WTC11 (cell line): ENCODE results near the gene WDPCP. TPM values are rescaled to one million over a fixed set of nuclear protein-coding genes. Genes with fewer than 3 reads are reported as not detected.

Experiments
- ATAC-seq: fragments of 200-7000 bp; cut with Tn5 transposase; 2 replicates; pipeline ENCODE4 v1.10.0; 2021; ENCODE audit warnings: mild to moderate bottlenecking, moderate library complexity
- CTCF ChIA-PET: fragments of 300-600 bp; sonication (Branson Sonifier 250); formaldehyde crosslinking; loops from one replicate; lab custom pipeline; 2021; ENCODE audit warnings: antibody characterized with exemption; lab: Charles Lee
- POLR2A ChIA-PET: fragments of 350-600 bp; sonication (Branson Sonifier 250); formaldehyde crosslinking; loops from one replicate; lab custom pipeline; 2021; ENCODE audit warnings: antibody characterized with exemption; lab: Charles Lee
- DNase-seq: peaks from one replicate; pipeline ENCODE4 v3.0.0; 2021; ENCODE audit warnings: low spot score
- H3K27ac Mint-ChIP-seq: 2 replicates; pipeline ENCODE4 v1.8.0; 2021; ENCODE audit warnings: mixed read lengths
- H3K27me3 Mint-ChIP-seq: 2 replicates; pipeline ENCODE4 v1.8.0; 2021; ENCODE audit warnings: low read depth, mild to moderate bottlenecking, moderate library complexity, mixed read lengths
- H3K36me3 Mint-ChIP-seq: 2 replicates; pipeline ENCODE4 v1.8.0; 2021; ENCODE audit warnings: mixed read lengths
- H3K4me1 Mint-ChIP-seq: 2 replicates; pipeline ENCODE4 v1.8.0; 2022; ENCODE audit warnings: mixed read lengths
- H3K4me3 Mint-ChIP-seq: 2 replicates; pipeline ENCODE4 v1.8.0; 2021; ENCODE audit warnings: mild to moderate bottlenecking, moderate library complexity, mixed read lengths
- H3K9me3 Mint-ChIP-seq: 2 replicates; pipeline ENCODE4 v1.8.0; 2021; ENCODE audit warnings: mixed read lengths
- AR ChIP-seq: fragments of 250-450 bp; sonication (Bioruptor Pico); IDR thresholded peaks from 2 replicates; pipeline ENCODE4 v1.9.0; 2021; ENCODE audit warnings: mild to moderate bottlenecking
- ARID4B ChIP-seq: sonication (generic); formaldehyde crosslinking; IDR thresholded peaks from 2 replicates; pipeline ENCODE4 v1.8.0; 2023; ENCODE audit warnings: missing genetic modification reagents, mild to moderate bottlenecking, borderline replicate concordance
- ATF1 ChIP-seq: sonication (generic); formaldehyde crosslinking; IDR thresholded peaks from 2 replicates; pipeline ENCODE4 v1.8.1; 2023; ENCODE audit warnings: mild to moderate bottlenecking, moderate library complexity, missing genetic modification reagents
- ATF2 ChIP-seq: sonication (generic); formaldehyde crosslinking; IDR thresholded peaks from 2 replicates; pipeline ENCODE4 v1.8.1; 2022; ENCODE audit warnings: low read depth, missing genetic modification reagents, borderline replicate concordance
- E2F1 ChIP-seq: sonication (generic); formaldehyde crosslinking; IDR thresholded peaks from 2 replicates; pipeline ENCODE4 v1.8.0; 2022; ENCODE audit warnings: mild to moderate bottlenecking, missing genetic modification reagents
- ETV6 ChIP-seq: sonication (generic); formaldehyde crosslinking; IDR thresholded peaks from 2 replicates; pipeline ENCODE4 v1.8.1; 2022; ENCODE audit warnings: mild to moderate bottlenecking, missing genetic modification reagents
- FOXJ3 ChIP-seq: sonication (generic); formaldehyde crosslinking; IDR thresholded peaks from 2 replicates; pipeline ENCODE4 v1.9.0; 2021; ENCODE audit warnings: missing genetic modification reagents, mild to moderate bottlenecking, borderline replicate concordance
- IRF1 ChIP-seq: sonication (generic); formaldehyde crosslinking; IDR thresholded peaks from 2 replicates; pipeline ENCODE4 v1.8.0; 2023; ENCODE audit warnings: missing genetic modification reagents
- JAZF1 ChIP-seq: fragments of 250-450 bp; sonication (Bioruptor Pico); IDR thresholded peaks from 2 replicates; pipeline ENCODE4 v1.9.0; 2021; ENCODE audit warnings: moderate library complexity, mild to moderate bottlenecking, inconsistent platforms
- MLX ChIP-seq: sonication (generic); formaldehyde crosslinking; IDR thresholded peaks from 2 replicates; pipeline ENCODE4 v1.8.1; 2023; ENCODE audit warnings: mild to moderate bottlenecking, missing genetic modification reagents, moderate library complexity
- NFATC4 ChIP-seq: fragments of 250-450 bp; sonication (Bioruptor Pico); IDR thresholded peaks from 2 replicates; pipeline ENCODE4 v1.9.0; 2021; ENCODE audit warnings: mild to moderate bottlenecking
- NFYB ChIP-seq: sonication (generic); formaldehyde crosslinking; conservative IDR thresholded peaks from 2 replicates; pipeline ENCODE4 v1.8.0; 2022; ENCODE audit warnings: low read depth, missing genetic modification reagents
- NR1H2 ChIP-seq: sonication (generic); formaldehyde crosslinking; IDR thresholded peaks from 2 replicates; pipeline ENCODE4 v1.9.0; 2021; ENCODE audit warnings: mild to moderate bottlenecking, moderate library complexity, missing genetic modification reagents
- NR2C2 ChIP-seq: sonication (generic); formaldehyde crosslinking; IDR thresholded peaks from 2 replicates; pipeline ENCODE4 v1.8.0; 2022; ENCODE audit warnings: mild to moderate bottlenecking, missing genetic modification reagents
- TCF7 ChIP-seq: sonication (generic); formaldehyde crosslinking; IDR thresholded peaks from 2 replicates; pipeline ENCODE4 v1.8.0; 2022; ENCODE audit warnings: mild to moderate bottlenecking, low read depth, missing genetic modification reagents, moderate library complexity
- USF2 ChIP-seq: sonication (generic); formaldehyde crosslinking; IDR thresholded peaks from 2 replicates; pipeline ENCODE4 v1.8.1; 2023; ENCODE audit warnings: mild to moderate bottlenecking, missing genetic modification reagents, moderate library complexity
- ZBTB21 ChIP-seq: sonication (generic); formaldehyde crosslinking; IDR thresholded peaks from 2 replicates; pipeline ENCODE4 v1.8.1; 2023; ENCODE audit warnings: mild to moderate bottlenecking, missing genetic modification reagents, borderline replicate concordance
- ZNF219 ChIP-seq: sonication (generic); formaldehyde crosslinking; IDR thresholded peaks from 2 replicates; pipeline ENCODE4 v1.8.0; 2023; ENCODE audit warnings: missing genetic modification reagents, mild to moderate bottlenecking, borderline replicate concordance
- ZNF281 ChIP-seq: sonication (generic); formaldehyde crosslinking; IDR thresholded peaks from 2 replicates; pipeline ENCODE4 v1.8.0; 2023; ENCODE audit warnings: mild to moderate bottlenecking, missing genetic modification reagents
- ZNF396 ChIP-seq: fragments of 250-450 bp; sonication (Bioruptor Pico); IDR thresholded peaks from 2 replicates; pipeline ENCODE4 v1.8.0; 2021; ENCODE audit warnings: mild to moderate bottlenecking, moderate library complexity, borderline replicate concordance
- total RNA-seq: library from RNA; stranded (reverse); gene quantifications from 3 replicates; pipeline ENCODE4 v1.2.3, GENCODE V29; 2021

WDPCP gene
- total RNA-seq, 1 experiment from 2014 or later, result 10.9 TPM

GRCh38 chr2:63555299-63555698 is 33.0 kb downstream of the WDPCP start:
- H3K27me3 Mint-ChIP-seq, result no peaks in the 10 kb centered on the region
- POLR2A ChIA-PET, result no interaction called here
- DNase-seq, result no peak
- no peak overlapping the region for H3K27ac Mint-ChIP-seq
- no peak for ATAC-seq
- H3K4me3 Mint-ChIP-seq, result peak overlapping the region; percentile 24; the same call in 1 of the 2 replicates
- TF ChIP-seq ATF1 (CRISPR knock-in tag), result no peak
- no peak for TF ChIP-seq ATF2 (CRISPR knock-in tag)
- TF ChIP-seq E2F1 (CRISPR knock-in tag), result no peak
- TF ChIP-seq ZNF219 (CRISPR knock-in tag), result no peak
- no peak for TF ChIP-seq USF2 (CRISPR knock-in tag)
- no peak for TF ChIP-seq IRF1 (CRISPR knock-in tag)
- no peak for TF ChIP-seq MLX (CRISPR knock-in tag)
- no peak for TF ChIP-seq JAZF1 (CRISPR knock-in tag)
- H3K9me3 Mint-ChIP-seq, result peaks cover 41% of the 10 kb centered on the region
- CTCF ChIA-PET, result no interaction called here
- H3K4me1 Mint-ChIP-seq, result peaks cover 18% of the 10 kb centered on the region
- H3K36me3 Mint-ChIP-seq, result peaks cover 36% of the 10 kb centered on the region

- Mint-ChIP-seq H3K27me3 (no peaks in the 10 kb centered on the region), H3K4me1 (peaks cover 18% of the 10 kb centered on the region), H3K27ac (no peak overlapping the region), H3K9me3 (peaks cover 23% of the 10 kb centered on the region), H3K4me3 (no peak overlapping the region), H3K36me3 (peaks cover 19% of the 10 kb centered on the region)
- ChIA-PET CTCF (interaction anchor here (1.2 kb wide), 1 partner anchor 10 kb away, joined by 4 read pairs; no protein-coding TSS in a partner anchor), POLR2A (no interaction called here)
- no peak for TF ChIP-seq NR2C2 (CRISPR knock-in tag)
- TF ChIP-seq NFYB (CRISPR knock-in tag), result no peak
- TF ChIP-seq ZNF281 (CRISPR knock-in tag), result no peak
- no peak for TF ChIP-seq TCF7 (CRISPR knock-in tag)
- TF ChIP-seq ZBTB21, result no peak
- no peak for TF ChIP-seq ARID4B (CRISPR knock-in tag)
- no peak for TF ChIP-seq FOXJ3 (CRISPR knock-in tag)
- TF ChIP-seq ETV6 (CRISPR knock-in tag), result no peak
- TF ChIP-seq NFATC4 (CRISPR knock-in tag), result no peak
- TF ChIP-seq NR1H2 (CRISPR knock-in tag), result no peak
- TF ChIP-seq AR (CRISPR knock-in tag), result no peak
- TF ChIP-seq ZNF396 (CRISPR knock-in tag), result no peak
- ATAC-seq, result no peak
- no peak for DNase-seq
Observed at GRCh38 chr2:63553049-63553448, 35.2 kb downstream of the WDPCP start.
